Neuron (in vitro differentiated cells): ENCODE results near the gene ZNF8.
"Not testable (repeated sequence)": the region's sequence is repeated elsewhere in the genome, so short reads cannot be mapped to it uniquely, and the experiment has no call there.

Experiments used
- H2AFZ ChIP-seq: one replicate; pipeline ENCODE4 v1.6.1; 2013; ENCODE audit warnings: low read depth, mild to moderate bottlenecking, inconsistent platforms, low read length, moderate library complexity
- H3K27me3 ChIP-seq: one replicate; pipeline ENCODE4 v1.6.1; 2013; ENCODE audit warnings: low read length; ENCODE audit not compliant: insufficient read depth
- H3K36me3 ChIP-seq: one replicate; pipeline ENCODE4 v1.6.1; 2013; ENCODE audit warnings: low read length; ENCODE audit not compliant: insufficient read depth
- H3K4me1 ChIP-seq: one replicate; pipeline ENCODE4 v1.6.1; 2013; ENCODE audit warnings: low read length; ENCODE audit not compliant: insufficient read depth
- H3K4me3 ChIP-seq: 2 replicates; pipeline ENCODE4 v1.5.1; 2013; ENCODE audit warnings: mild to moderate bottlenecking, low read length, moderate library complexity
- H3K9me3 ChIP-seq: one replicate; pipeline ENCODE4 v1.6.1; 2013; ENCODE audit warnings: low read length

ZNF8 gene

DNA sequence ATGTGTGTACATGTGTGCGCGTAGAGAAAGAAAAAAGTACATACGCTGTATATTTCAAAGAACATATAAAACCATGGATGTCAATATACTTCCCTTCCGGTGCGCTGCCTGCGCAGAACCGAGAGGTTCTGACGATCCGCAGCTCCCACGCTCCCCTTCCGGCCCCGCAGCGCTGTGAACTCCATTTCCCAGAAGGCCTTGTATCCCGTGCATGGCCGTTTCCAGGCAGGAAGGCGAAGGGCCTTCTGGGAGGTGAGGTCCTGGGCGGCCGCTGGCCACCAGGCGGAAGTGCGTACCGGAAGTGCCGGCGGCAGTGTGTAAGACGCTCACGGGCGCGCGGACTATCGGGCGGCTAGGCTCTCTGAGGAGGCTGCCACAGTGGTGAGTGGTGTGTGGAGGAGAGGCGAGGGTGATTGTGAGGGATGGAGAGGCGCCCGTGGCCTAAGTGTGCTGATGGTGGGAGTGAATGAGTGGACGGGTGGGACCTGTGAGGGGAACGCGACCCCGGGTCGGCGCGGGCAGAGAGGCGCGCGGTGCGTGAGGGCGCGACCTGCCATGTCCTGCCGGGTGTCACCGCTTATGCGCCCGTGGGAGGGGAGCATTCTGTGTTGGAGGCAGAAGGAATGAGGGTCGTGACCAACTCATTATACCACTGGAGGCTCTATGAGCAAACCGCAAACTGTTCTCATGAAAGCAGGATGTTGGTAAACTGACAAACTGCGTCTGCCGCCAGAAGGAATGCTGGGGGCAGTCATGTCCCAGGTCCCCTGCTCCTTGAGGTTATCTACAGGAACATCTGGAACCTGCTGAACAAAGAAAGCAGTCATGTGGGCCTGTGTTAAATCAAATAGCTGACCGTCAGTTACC lies 26.5 kb downstream of the ZNF8 start, which contains the start of gene ERVK3-1:
ERVK3-1 (plus strand) TSS at position 313 of the 867 bp plus-strand sequence. CDS start 6,792 bp downstream, outside the sequence.
- Histone ChIP-seq H3K4me3 (peak within 1 kb of the TSS; percentile 85), H3K36me3 (peaks cover 56% of the 10 kb centered on the region), H2AFZ (peak within 1 kb of the TSS; percentile 58), H3K27me3 (no peaks in the 10 kb centered on the region), H3K9me3 (peaks cover 16% of the 10 kb centered on the region), H3K4me1 (peaks cover 10% of the 10 kb centered on the region)

GRCh38 chr19:58305932-58306323 lies 27.2 kb downstream of the ZNF8 start:
- Histone ChIP-seq H3K9me3 (peaks cover 10% of the 10 kb centered on the region), H3K4me1 (peaks cover 10% of the 10 kb centered on the region), H3K36me3 (peaks cover 49% of the 10 kb centered on the region)

GRCh38 chr19:58307736-58308135 lies 29.0 kb downstream of the ZNF8 start:
- peaks cover 10% of the 10 kb centered on the region for H3K4me1 ChIP-seq
- H3K4me3 ChIP-seq: no peak overlapping the region
- H3K36me3 ChIP-seq: peaks cover 53% of the 10 kb centered on the region
- H3K9me3 ChIP-seq: peaks cover 13% of the 10 kb centered on the region
- H3K27me3 ChIP-seq: no peaks in the 10 kb centered on the region
- H2AFZ ChIP-seq: no peak overlapping the region

More at GRCh38 chr19:58305932-58306323, 27.2 kb downstream of the ZNF8 start:
- Histone ChIP-seq H3K4me3 (peak overlapping the region; percentile 85), H2AFZ (no peak overlapping the region), H3K27me3 (no peaks in the 10 kb centered on the region)

- not testable (repeated sequence) for H3K27me3 ChIP-seq, H3K4me1 ChIP-seq, H2AFZ ChIP-seq, H3K4me3 ChIP-seq
- peaks cover 78% of the 10 kb centered on the region for H3K36me3 ChIP-seq
- peaks cover 25% of the 10 kb centered on the region for H3K9me3 ChIP-seq
These were observed 31.9 kb downstream of the ZNF8 start for GRCh38 chr19:58310685-58311084.

- no peak overlapping the region for H3K4me3 ChIP-seq
- no peaks in the 10 kb centered on the region for H3K27me3 ChIP-seq
- H3K4me1 ChIP-seq: no peaks in the 10 kb centered on the region
- H2AFZ ChIP-seq: no peak overlapping the region
- H3K9me3 ChIP-seq: peaks cover 25% of the 10 kb centered on the region
- peaks cover 79% of the 10 kb centered on the region for H3K36me3 ChIP-seq
These were observed 32.6 kb downstream of the ZNF8 start for GRCh38 chr19:58311345-58311865.

DNA sequence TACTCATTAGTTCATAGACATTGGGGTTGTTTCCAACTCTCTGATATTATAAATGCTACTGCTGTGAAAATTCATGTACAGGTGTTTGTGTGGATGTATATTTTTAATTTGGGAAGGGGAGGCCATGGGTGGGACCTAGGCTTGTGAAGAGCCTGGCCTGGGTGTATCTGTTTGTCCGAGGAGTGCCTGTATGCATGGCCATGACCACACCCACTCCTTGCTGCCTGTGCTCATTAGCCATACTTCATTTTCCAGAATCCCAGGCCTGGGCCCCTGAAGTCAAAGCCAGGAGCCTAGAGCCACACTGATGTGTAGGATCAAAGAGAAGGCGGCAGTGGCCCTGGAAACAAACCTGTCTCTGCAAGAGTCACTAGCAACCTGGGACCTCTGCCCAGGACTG lies 36.8 kb downstream of the ZNF8 start:
- no peak overlapping the region for H2AFZ ChIP-seq
- H3K4me1 ChIP-seq: no peaks in the 10 kb centered on the region
- no peak overlapping the region for H3K4me3 ChIP-seq
- H3K36me3 ChIP-seq: peaks cover 51% of the 10 kb centered on the region
- no peaks in the 10 kb centered on the region for H3K27me3 ChIP-seq
- peaks cover 20% of the 10 kb centered on the region for H3K9me3 ChIP-seq

DNA sequence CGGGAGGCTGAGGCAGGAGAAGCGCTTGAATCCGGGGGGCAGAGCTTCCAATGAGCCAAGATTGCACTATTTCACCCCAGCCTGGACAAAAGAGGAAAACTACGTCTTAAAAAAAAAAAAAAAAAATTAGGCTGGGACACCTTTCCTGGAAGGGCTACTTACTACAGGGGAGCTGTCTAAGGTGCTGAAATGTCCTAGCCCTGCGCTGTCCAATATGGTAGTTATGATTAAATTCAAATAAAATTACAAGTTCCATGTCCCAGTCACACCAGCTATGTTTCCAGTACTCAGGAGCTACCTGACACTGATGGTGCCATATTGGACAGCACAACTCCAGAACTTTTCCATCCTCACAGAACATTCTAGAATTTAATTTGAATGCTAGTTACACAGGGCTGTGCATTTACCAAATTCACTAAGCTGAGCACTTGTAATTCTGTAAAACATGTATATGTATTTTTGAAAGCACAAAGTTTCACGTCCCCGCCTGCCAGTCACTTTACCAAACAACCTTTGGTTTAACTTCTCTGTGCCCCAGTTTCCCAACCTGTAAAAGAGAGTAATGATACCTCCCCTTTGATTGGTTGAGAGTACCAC lies 38.8 kb downstream of the ZNF8 start:
- H2AFZ ChIP-seq: no peak overlapping the region
- no peaks in the 10 kb centered on the region for H3K4me1 ChIP-seq
- H3K4me3 ChIP-seq: no peak overlapping the region
- no peaks in the 10 kb centered on the region for H3K27me3 ChIP-seq
- peaks cover 12% of the 10 kb centered on the region for H3K9me3 ChIP-seq
- peaks cover 39% of the 10 kb centered on the region for H3K36me3 ChIP-seq

- Histone ChIP-seq H3K9me3 (peaks cover 9% of the 10 kb centered on the region), H2AFZ (no peak overlapping the region), H3K36me3 (peaks cover 32% of the 10 kb centered on the region), H3K27me3 (no peaks in the 10 kb centered on the region), H3K4me1 (no peaks in the 10 kb centered on the region), H3K4me3 (no peak overlapping the region)
These were observed 39.5 kb downstream of the ZNF8 start for GRCh38 chr19:58318297-58318696.

DNA sequence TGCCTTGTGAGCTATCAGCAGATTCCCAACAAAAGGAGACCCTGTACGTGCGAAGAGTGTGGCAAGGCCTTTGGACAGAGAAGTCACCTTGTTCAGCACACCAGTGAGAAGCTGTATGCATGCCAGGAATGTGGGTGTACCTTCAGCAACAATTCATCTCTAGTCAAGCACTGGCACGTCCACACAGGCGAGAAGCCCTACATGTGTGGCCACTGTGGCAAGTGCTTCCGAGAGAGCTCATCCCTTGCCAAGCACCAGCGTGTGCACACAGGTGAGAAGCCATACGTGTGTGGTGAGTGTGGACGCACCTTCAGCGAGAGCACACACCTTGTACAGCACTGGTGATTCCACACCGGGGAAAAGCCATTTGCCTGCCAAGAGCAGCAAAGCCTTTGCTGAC lies 40.5 kb downstream of the ZNF8 start:
- Histone ChIP-seq H2AFZ (no peak overlapping the region), H3K9me3 (peaks cover 9% of the 10 kb centered on the region), H3K4me1 (no peaks in the 10 kb centered on the region), H3K36me3 (peaks cover 24% of the 10 kb centered on the region), H3K27me3 (no peaks in the 10 kb centered on the region), H3K4me3 (no peak overlapping the region)

DNA sequence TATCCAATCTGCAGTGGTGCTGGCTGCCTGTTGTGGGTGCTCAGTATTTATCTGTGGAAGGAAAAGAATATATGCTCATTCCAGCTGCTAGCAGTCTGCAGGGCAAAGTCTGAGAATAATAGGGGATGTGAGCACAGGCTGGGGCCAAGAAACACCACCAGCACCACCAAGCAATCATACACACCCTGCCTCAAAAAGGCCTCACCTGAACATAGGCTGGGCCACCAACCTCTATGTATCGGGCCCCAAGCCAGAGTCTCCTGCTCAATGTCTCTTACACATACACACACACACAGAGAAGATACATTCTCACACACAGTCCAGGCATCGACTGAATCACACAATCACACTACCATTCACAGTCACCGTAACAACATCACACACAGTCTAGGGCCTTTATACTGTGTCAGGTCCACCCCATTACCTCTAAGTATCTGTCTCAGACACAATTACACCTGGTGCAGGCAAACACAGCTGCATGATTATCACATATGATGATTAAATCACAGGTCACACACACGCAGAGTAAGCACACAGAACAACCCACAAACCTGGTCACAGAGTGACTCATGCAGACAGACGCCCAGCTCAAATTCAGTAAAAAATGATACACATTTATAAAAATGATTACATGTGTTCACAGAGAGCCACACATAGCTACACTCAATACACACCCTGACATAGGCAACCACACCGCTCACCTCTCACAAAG lies 46.7 kb downstream of the ZNF8 start:
- H3K36me3 ChIP-seq: peaks cover 4% of the 10 kb centered on the region
- no peaks in the 10 kb centered on the region for H3K9me3 ChIP-seq
- peak overlapping the region; percentile 55 for H3K4me3 ChIP-seq
- H3K4me1 ChIP-seq: peaks cover 13% of the 10 kb centered on the region
- no peaks in the 10 kb centered on the region for H3K27me3 ChIP-seq
- no peak overlapping the region for H2AFZ ChIP-seq

GRCh38 chr19:58326501-58326913 lies 47.8 kb downstream of the ZNF8 start:
- Histone ChIP-seq H3K9me3 (no peaks in the 10 kb centered on the region), H3K36me3 (peaks cover 4% of the 10 kb centered on the region), H3K4me3 (peak overlapping the region; percentile 55), H2AFZ (peak overlapping the region; percentile 33), H3K27me3 (no peaks in the 10 kb centered on the region), H3K4me1 (peaks cover 13% of the 10 kb centered on the region)

GRCh38 chr19:58326914-58327726 lies 48.4 kb downstream of the ZNF8 start, which contains the start of gene ZSCAN22:
Gene ZSCAN22, plus strand, starts transcription at chr19:58326994. Its CDS starts 7,809 bp downstream, at chr19:58334803.
- peak within 1 kb of the TSS; percentile 33 for H2AFZ ChIP-seq
- H3K27me3 ChIP-seq: no peaks in the 10 kb centered on the region
- peaks cover 13% of the 10 kb centered on the region for H3K4me1 ChIP-seq
- peak within 1 kb of the TSS; percentile 55 for H3K4me3 ChIP-seq
- no peaks in the 10 kb centered on the region for H3K9me3 ChIP-seq
- H3K36me3 ChIP-seq: peaks cover 2% of the 10 kb centered on the region
